Psoas muscle (tissue), 8 donors: ENCODE measurements around the gene ACTRT2. TPM values are rescaled to one million over a fixed set of nuclear protein-coding genes. Genes with fewer than 3 reads are reported as not detected.

Experiments used
- ATAC-seq, 4 donors: fragments of 200-7000 bp; cut with Tn5 transposase; one replicate each; pipeline ENCODE4 v1.9.1; 2020; ENCODE audit warnings: moderate library complexity in 3 of 4, mild to moderate bottlenecking in 2 of 4
- DNase-seq, 2 donors: peaks; one replicate each; pipeline ENCODE4 v3.0.0-alpha.2; 2020
- H3K27ac ChIP-seq: fragments of 200-600 bp; one replicate; pipeline ENCODE4 v1.8.0; 2022
- H3K27me3 ChIP-seq, 3 donors: fragments of 200-600 bp in 1 of 3; one replicate each; pipeline versions ENCODE4 v1.6.1 to v1.8.0; 2013 to 2022; ENCODE audit warnings: low read length in 2 of 3, mild to moderate bottlenecking in 2 of 3, moderate library complexity in 1 of 3; ENCODE audit not compliant: insufficient read depth in 3 of 3
- H3K36me3 ChIP-seq, 2 donors: fragments of 200-600 bp in 1 of 2; one replicate each; pipeline versions ENCODE4 v1.6.1 to v1.8.0; 2013 to 2022; ENCODE audit warnings: low read depth in 1 of 2, mild to moderate bottlenecking in 1 of 2, moderate library complexity in 1 of 2; ENCODE audit not compliant: insufficient read depth in 1 of 2
- H3K4me1 ChIP-seq: fragments of 200-600 bp; one replicate; pipeline ENCODE4 v1.8.0; 2022
- H3K4me3 ChIP-seq: fragments of 200-600 bp; one replicate; pipeline ENCODE4 v1.8.0; 2022; ENCODE audit warnings: mild to moderate bottlenecking
- H3K9me3 ChIP-seq: fragments of 200-600 bp; one replicate; pipeline ENCODE4 v1.8.0; 2022
- WGBS, 3 donors: extraction: QIAGEN DNeasy Blood & Tissue Kit; methylation state at CpG; one replicate each; pipeline versions ENCODE4 v1.1.6 to v1.1.7; 2013; 5-methylcytosine and 5-hydroxymethylcytosine counted together
- intact Hi-C, 2 donors: fragments of 100-400 bp; cut with DNase I; formaldehyde crosslinking; loops; one replicate each; pipeline versions ENCODE4 v1.11.0 to v1.14.2; 2022
- polyA plus RNA-seq, 3 donors: library from polyadenylated mRNA; stranded (reverse); fragments of 200-250 nt; gene quantifications; one replicate each; pipeline ENCODE4 v1.2.3, GENCODE V29; 2013
- total RNA-seq, 4 donors: library from RNA; stranded (reverse); fragmentation: NEBNext Ultra II Directional in 2 of 4; extraction: Animal tissue kit (Norgen Biotek cat#: 25700) in 2 of 4; gene quantifications; one replicate each; pipeline versions ENCODE4 v1.2.1 to v1.2.4, GENCODE V29; 2021 to 2023
- TF ChIP-seq, protein P1 (sequence below): fragments of 200-600 bp; IDR thresholded peaks from one replicate; pipeline ENCODE4 v1.8.0; 2022; ENCODE audit warnings: antibody characterized with exemption
- donor health status: healthy with polysubstance abuse.
- donor health status: DM: no; HTN: no; CAD: no; lungs with moderate emphysema.
- donor health status: Bipolar disorder and iron deficiency.
- donor health status: healthy.
- donor health status: DM: yes; HTN: yes; CAD: no.
- donor health status: DM: no; HTN: no; CAD: no.
- donor health status: DM: no; HTN: no; CAD: no.
- donor health status: DM: yes; HTN: yes; CAD: no.

Gene ACTRT2
- total and polyA plus RNA-seq, 7 donors, result not detected

GRCh38 chr1:2989185-2989584, 32.1 kb upstream of the ACTRT2 start:
- ATAC-seq, result no peak
- intact Hi-C loops, result no loop called here

GRCh38 chr1:2989976-2990375, 31.3 kb upstream of the ACTRT2 start:
- ATAC-seq, result no peak
- no peak for DNase-seq
- H3K27me3 ChIP-seq, result peaks cover 0 to 20% (median 3%) of the 10 kb centered on the region in 3 donors

More at GRCh38 chr1:2989185-2989584, 32.1 kb upstream of the ACTRT2 start:
- DNase-seq, result no peak
- H3K9me3 ChIP-seq, result no peaks in the 10 kb centered on the region
- H3K36me3 ChIP-seq, result no peaks in the 10 kb centered on the region
- H3K27ac ChIP-seq, result no peak overlapping the region
- TF ChIP-seq, protein P1, sequence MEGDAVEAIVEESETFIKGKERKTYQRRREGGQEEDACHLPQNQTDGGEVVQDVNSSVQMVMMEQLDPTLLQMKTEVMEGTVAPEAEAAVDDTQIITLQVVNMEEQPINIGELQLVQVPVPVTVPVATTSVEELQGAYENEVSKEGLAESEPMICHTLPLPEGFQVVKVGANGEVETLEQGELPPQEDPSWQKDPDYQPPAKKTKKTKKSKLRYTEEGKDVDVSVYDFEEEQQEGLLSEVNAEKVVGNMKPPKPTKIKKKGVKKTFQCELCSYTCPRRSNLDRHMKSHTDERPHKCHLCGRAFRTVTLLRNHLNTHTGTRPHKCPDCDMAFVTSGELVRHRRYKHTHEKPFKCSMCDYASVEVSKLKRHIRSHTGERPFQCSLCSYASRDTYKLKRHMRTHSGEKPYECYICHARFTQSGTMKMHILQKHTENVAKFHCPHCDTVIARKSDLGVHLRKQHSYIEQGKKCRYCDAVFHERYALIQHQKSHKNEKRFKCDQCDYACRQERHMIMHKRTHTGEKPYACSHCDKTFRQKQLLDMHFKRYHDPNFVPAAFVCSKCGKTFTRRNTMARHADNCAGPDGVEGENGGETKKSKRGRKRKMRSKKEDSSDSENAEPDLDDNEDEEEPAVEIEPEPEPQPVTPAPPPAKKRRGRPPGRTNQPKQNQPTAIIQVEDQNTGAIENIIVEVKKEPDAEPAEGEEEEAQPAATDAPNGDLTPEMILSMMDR, result no peak
- no peak overlapping the region for H3K4me3 ChIP-seq
- 89 to 95% (median 91%) methylated on average over 2 of the region's 2 CpGs for WGBS, 3 donors
- peaks cover 0 to 20% (median 3%) of the 10 kb centered on the region in 3 donors for H3K27me3 ChIP-seq
- no peaks in the 10 kb centered on the region for H3K4me1 ChIP-seq

DNA sequence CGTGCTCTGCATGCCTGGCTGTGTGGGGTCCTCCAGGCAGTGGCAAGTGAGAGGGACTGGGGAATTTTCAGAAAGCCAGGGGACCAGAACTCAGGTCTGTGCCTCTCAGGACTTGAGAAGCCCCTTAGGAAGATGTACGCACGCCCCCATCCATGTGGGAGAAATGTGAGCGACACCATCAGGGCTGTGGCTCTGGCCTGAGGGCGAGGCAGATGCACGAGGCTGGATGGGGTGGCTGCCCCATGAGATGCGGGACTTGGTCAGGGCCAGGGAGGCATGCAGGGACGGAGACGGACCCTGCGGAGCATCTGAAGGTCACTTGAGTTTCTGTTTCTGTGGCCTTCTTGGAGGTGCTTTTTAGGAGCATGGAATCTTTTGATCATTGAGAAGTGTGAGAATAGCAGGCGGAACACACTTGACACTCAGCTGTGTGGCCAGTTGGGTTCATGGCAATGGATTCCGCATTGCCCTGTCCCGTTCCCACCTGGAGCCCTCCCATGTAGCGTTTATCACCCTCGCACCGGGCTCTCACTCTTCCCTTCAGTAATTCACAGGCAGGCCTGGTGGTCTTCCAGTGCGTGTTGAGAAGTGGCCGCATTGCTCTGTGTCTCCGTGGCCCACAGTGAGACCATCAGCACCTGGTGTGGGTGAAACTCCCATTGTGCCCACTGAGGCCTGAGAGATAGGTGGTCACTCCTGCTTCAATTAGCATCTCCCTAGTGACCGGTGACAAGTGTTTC, 30.7 kb upstream of the ACTRT2 start:
- Histone ChIP-seq H3K27me3 (peaks cover 0 to 20% (median 2%) of the 10 kb centered on the region in 3 donors), H3K4me3 (no peak overlapping the region), H3K27ac (no peak overlapping the region), H3K36me3 (no peaks in the 10 kb centered on the region), H3K9me3 (no peaks in the 10 kb centered on the region), H3K4me1 (no peaks in the 10 kb centered on the region)
- 89 to 92% (median 90%) methylated on average over 20 of the region's 20 CpGs for WGBS, 3 donors
- intact Hi-C loops, result no loop called here
- TF ChIP-seq, protein P1, result no peak
- DNase-seq (no peak), ATAC-seq (no peak)

More at GRCh38 chr1:2989976-2990375, 31.3 kb upstream of the ACTRT2 start:
- intact Hi-C loops, result no loop called here
- WGBS, 3 donors, result 66 to 71% (median 71%) methylated on average over 6 to 7 of the region's 7 CpGs
- Histone ChIP-seq H3K27ac (no peak overlapping the region), H3K4me1 (no peaks in the 10 kb centered on the region), H3K4me3 (no peak overlapping the region), H3K36me3 (no peaks in the 10 kb centered on the region), H3K9me3 (no peaks in the 10 kb centered on the region)
- TF ChIP-seq, protein P1, result no peak

- no peak overlapping the region for H3K4me3 ChIP-seq
- intact Hi-C loops, result no loop called here
- no peaks in the 10 kb centered on the region for H3K36me3 ChIP-seq
- 82 to 84% (median 83%) methylated on average over 18 of the region's 18 CpGs for WGBS, 3 donors
- no peaks in the 10 kb centered on the region for H3K9me3 ChIP-seq
- H3K27me3 ChIP-seq, result peaks cover 0 to 11% (median 2%) of the 10 kb centered on the region in 3 donors
- no peak for ATAC-seq
- no peak overlapping the region for H3K27ac ChIP-seq
- no peak for DNase-seq
- H3K4me1 ChIP-seq, result no peaks in the 10 kb centered on the region
- TF ChIP-seq, protein P1, result no peak
Observed at GRCh38 chr1:2991753-2992495, 29.3 kb upstream of the ACTRT2 start.
